Keratinocyte (primary cell): ENCODE measurements around the gene ALDH6A1. TPM values are rescaled to one million over a fixed set of nuclear protein-coding genes. Genes with fewer than 3 reads are reported as not detected.

ENCODE experiments used
- DNase-seq: peaks from one replicate; pipeline ENCODE4 v3.0.0-alpha.2; 2011; ENCODE audit warnings: low read depth, missing footprints, low spot score
- FAIRE-seq: peaks from 2 replicates; lab custom pipeline; 2011; peaks lifted over from hg19 to GRCh38; lab: Jason Lieb, UNC
- H2AFZ ChIP-seq: 2 replicates; pipeline ENCODE4 v1.6.0; 2012; ENCODE audit warnings: low read length, control low read depth, inconsistent platforms; ENCODE audit not compliant: control insufficient read depth
- H3K27ac ChIP-seq: 2 replicates; pipeline ENCODE4 v1.5.1; 2011; ENCODE audit warnings: low read length; ENCODE audit not compliant: control insufficient read depth, insufficient read depth
- H3K27me3 ChIP-seq: 3 replicates; pipeline ENCODE4 v1.6.0; 2011; ENCODE audit warnings: low read length; ENCODE audit not compliant: control insufficient read depth, insufficient read depth; ENCODE audit errors: extremely low read depth
- H3K36me3 ChIP-seq, 2 experiments: 2 replicates in 1 of 2; 3 replicates in 1 of 2; pipeline ENCODE4 v1.5.1; 2011; ENCODE audit warnings: low read length in 2 of 2, mild to moderate bottlenecking in 1 of 2; ENCODE audit not compliant: control insufficient read depth in 2 of 2, insufficient read depth in 2 of 2; ENCODE audit errors: extremely low read depth in 1 of 2
- H3K4me1 ChIP-seq: 3 replicates; pipeline ENCODE4 v1.5.1; 2011; ENCODE audit warnings: low read length; ENCODE audit not compliant: control insufficient read depth, insufficient read depth; ENCODE audit errors: extremely low read depth
- H3K4me2 ChIP-seq: 3 replicates; pipeline ENCODE4 v1.6.0; 2011; ENCODE audit warnings: low read depth, low read length; ENCODE audit not compliant: control insufficient read depth, insufficient read depth; ENCODE audit errors: extremely low read depth
- H3K4me3 ChIP-seq, 3 experiments: fragments of 200-600 bp in 1 of 3; sonication (generic) in 1 of 3; 2 replicates in 2 of 3; 3 replicates in 1 of 3; pipeline ENCODE4 v1.5.1; 2011 to 2016; ENCODE audit warnings: low read length in 3 of 3, mild to moderate bottlenecking in 3 of 3, control low read depth in 2 of 3, inconsistent platforms in 1 of 3, low read depth in 1 of 3, mixed read lengths in 1 of 3, mixed run types in 1 of 3, moderate library complexity in 1 of 3; ENCODE audit not compliant: control insufficient read depth in 2 of 3, insufficient read depth in 2 of 3; ENCODE audit errors: extremely low read depth in 1 of 3
- H3K79me2 ChIP-seq: 2 replicates; pipeline ENCODE4 v1.6.0; 2012; ENCODE audit warnings: low read length; ENCODE audit not compliant: control insufficient read depth, insufficient read depth
- H3K9ac ChIP-seq: 3 replicates; pipeline ENCODE4 v1.6.0; 2011; ENCODE audit warnings: low read length; ENCODE audit not compliant: control insufficient read depth, insufficient read depth; ENCODE audit errors: extremely low read depth
- H3K9me1 ChIP-seq: 3 replicates; pipeline ENCODE4 v1.6.0; 2011; ENCODE audit warnings: low read length; ENCODE audit not compliant: control insufficient read depth, insufficient read depth; ENCODE audit errors: extremely low read depth
- H3K9me3 ChIP-seq: 2 replicates; pipeline ENCODE4 v1.5.1; 2012; ENCODE audit warnings: low read depth, low read length; ENCODE audit not compliant: control insufficient read depth
- H4K20me1 ChIP-seq: 3 replicates; pipeline ENCODE4 v1.6.0; 2011; ENCODE audit warnings: low read length; ENCODE audit not compliant: control insufficient read depth, insufficient read depth; ENCODE audit errors: extremely low read depth
- EZH2 ChIP-seq: IDR thresholded peaks from one replicate; pipeline ENCODE4 v1.6.1; 2012; ENCODE audit warnings: inconsistent platforms, mild to moderate bottlenecking, low read length, moderate library complexity
- dilution Hi-C: fragments of 300-500 bp; cut with MboI; formaldehyde crosslinking; loops from one replicate; pipeline ENCODE4 v1.7.0; 2020; ENCODE audit warnings: low sequenced_read_pairs; ENCODE audit not compliant: extremely low pct_ligation_motif_present
- polyA plus RNA-seq, 5 experiments: library from polyadenylated mRNA; depleted of rRNA in 3 of 5; stranded (reverse) in 3 of 5; stranded (forward) in 1 of 5; unstranded in 1 of 5; fragments of >200 nt; gene quantifications; 1 replicate in 1 of 5; 2 replicates in 3 of 5; 3 replicates in 1 of 5; pipeline versions ENCODE4 v1.2.1 to v1.2.3, GENCODE V29; 2011 to 2012; ENCODE audit warnings: missing spikeins in 2 of 5, low read depth in 1 of 5, low replicate concordance in 1 of 5
- TF ChIP-seq, protein P1 (sequence below), 3 experiments: IDR thresholded peaks in 1 of 3; conservative IDR thresholded peaks in 1 of 3; optimal IDR thresholded peaks in 1 of 3; 2 replicates in 2 of 3; 3 replicates in 1 of 3; pipeline versions ENCODE3 to v1.5.1; 2011; ENCODE audit warnings: low read length in 3 of 3, mild to moderate bottlenecking in 3 of 3, moderate library complexity in 2 of 3, control low read depth in 1 of 3, inconsistent platforms in 1 of 3; ENCODE audit not compliant: insufficient read depth in 2 of 3; ENCODE audit errors: extremely low read depth in 1 of 3

Gene ALDH6A1
- polyA plus RNA-seq, 1 donor (not counting 4 experiments of a cell fraction or from before 2014, with no cell fraction given) = 8.0 TPM

DNA sequence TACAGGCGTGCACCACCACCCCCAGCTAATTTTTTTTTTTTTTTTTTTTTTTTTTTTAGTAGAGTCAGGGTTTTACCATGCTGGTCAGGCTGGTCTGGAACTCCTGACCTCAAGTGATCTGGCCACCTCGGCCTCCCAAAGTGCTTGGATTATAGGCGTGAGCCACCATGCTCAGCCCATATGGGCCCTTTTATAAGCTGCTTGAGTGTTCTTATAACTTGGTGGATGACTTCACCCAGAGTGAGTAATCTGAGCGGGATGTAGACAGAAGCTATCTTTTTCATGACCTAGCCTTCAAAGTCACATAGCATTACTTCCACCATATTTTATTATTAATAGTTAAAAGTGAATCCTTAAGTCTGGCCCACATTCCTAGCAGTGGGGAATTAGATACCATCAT, 48.7 kb downstream of the ALDH6A1 start:
- DNase-seq = no peak
- no peaks in the 10 kb centered on the region for H3K9me1 ChIP-seq

DNA sequence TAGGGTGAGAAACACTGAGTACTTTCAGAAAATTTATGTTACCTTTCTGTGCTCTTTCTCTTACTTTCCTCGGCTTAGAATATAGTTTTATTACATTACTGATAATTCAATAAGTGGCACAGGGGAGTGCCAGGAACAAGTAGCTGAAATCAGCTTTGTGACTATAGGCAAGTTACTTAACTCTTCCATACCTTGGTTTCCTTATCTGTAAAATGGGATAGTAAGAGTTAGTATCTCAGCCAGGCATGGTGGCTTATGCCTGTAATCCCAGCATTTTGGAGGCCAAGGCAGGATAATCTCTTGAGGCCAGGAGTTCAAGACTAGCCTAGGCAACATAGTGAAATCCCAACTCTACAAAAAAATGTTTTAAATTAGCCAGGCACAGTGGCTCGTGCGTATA, 49.7 kb downstream of the ALDH6A1 start:
- Histone ChIP-seq H3K4me1 (no peaks in the 10 kb centered on the region), H2AFZ (no peak overlapping the region), H3K4me3 (no peak overlapping the region), H3K36me3 (no peaks in the 10 kb centered on the region), H3K9me3 (no peaks in the 10 kb centered on the region), H3K9ac (no peak overlapping the region), H3K4me2 (no peak overlapping the region), H3K79me2 (no peaks in the 10 kb centered on the region), H3K27me3 (no peaks in the 10 kb centered on the region), H4K20me1 (no peaks in the 10 kb centered on the region), H3K27ac (no peak overlapping the region), H3K9me1 (no peaks in the 10 kb centered on the region)
- DNase-seq = no peak
- no peak for FAIRE-seq
- TF ChIP-seq, protein P1, sequence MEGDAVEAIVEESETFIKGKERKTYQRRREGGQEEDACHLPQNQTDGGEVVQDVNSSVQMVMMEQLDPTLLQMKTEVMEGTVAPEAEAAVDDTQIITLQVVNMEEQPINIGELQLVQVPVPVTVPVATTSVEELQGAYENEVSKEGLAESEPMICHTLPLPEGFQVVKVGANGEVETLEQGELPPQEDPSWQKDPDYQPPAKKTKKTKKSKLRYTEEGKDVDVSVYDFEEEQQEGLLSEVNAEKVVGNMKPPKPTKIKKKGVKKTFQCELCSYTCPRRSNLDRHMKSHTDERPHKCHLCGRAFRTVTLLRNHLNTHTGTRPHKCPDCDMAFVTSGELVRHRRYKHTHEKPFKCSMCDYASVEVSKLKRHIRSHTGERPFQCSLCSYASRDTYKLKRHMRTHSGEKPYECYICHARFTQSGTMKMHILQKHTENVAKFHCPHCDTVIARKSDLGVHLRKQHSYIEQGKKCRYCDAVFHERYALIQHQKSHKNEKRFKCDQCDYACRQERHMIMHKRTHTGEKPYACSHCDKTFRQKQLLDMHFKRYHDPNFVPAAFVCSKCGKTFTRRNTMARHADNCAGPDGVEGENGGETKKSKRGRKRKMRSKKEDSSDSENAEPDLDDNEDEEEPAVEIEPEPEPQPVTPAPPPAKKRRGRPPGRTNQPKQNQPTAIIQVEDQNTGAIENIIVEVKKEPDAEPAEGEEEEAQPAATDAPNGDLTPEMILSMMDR (optimal IDR thresholded peaks at IDR 0.05 in 1 of 3, IDR thresholded peaks at IDR 0.05 in 1 of 3, conservative IDR thresholded peaks at IDR 0.05 in 1 of 3; ENCODE audit: extremely low read depth in 1 of 3, insufficient read depth in 2 of 3, low read length in 3 of 3) = no peak
- TF ChIP-seq EZH2 = no peak
- dilution Hi-C loops = no loop called here

More for the DNA sequence above, 48.7 kb downstream of the ALDH6A1 start:
- H3K4me2 ChIP-seq = no peak overlapping the region
- H3K27ac ChIP-seq = no peak overlapping the region
- TF ChIP-seq, protein P1 (optimal IDR thresholded peaks at IDR 0.05 in 1 of 3, IDR thresholded peaks at IDR 0.05 in 1 of 3, conservative IDR thresholded peaks at IDR 0.05 in 1 of 3; ENCODE audit: extremely low read depth in 1 of 3, insufficient read depth in 2 of 3, low read length in 3 of 3) = no peak
- TF ChIP-seq EZH2 = no peak
- dilution Hi-C loops = no loop called here
- no peak overlapping the region for H3K9ac ChIP-seq
- H3K27me3 ChIP-seq = no peaks in the 10 kb centered on the region
- H3K9me3 ChIP-seq = no peaks in the 10 kb centered on the region
- no peak overlapping the region for H2AFZ ChIP-seq
- no peaks in the 10 kb centered on the region for H4K20me1 ChIP-seq
- no peak overlapping the region for H3K4me3 ChIP-seq
- FAIRE-seq = no peak
- no peaks in the 10 kb centered on the region for H3K36me3 ChIP-seq
- H3K4me1 ChIP-seq = no peaks in the 10 kb centered on the region
- no peaks in the 10 kb centered on the region for H3K79me2 ChIP-seq
